HK-2 (cell line): ENCODE data around the gene PPARA.
"Not testable (repeated sequence)": the region's sequence is repeated elsewhere in the genome, so short reads cannot be mapped to it uniquely, and the experiment has no call there.

Source experiments
- DNase-seq: peaks from one replicate; pipeline ENCODE4 v3.0.0-alpha.2; 2018; ENCODE audit not compliant: unreplicated experiment

Gene PPARA

DNA sequence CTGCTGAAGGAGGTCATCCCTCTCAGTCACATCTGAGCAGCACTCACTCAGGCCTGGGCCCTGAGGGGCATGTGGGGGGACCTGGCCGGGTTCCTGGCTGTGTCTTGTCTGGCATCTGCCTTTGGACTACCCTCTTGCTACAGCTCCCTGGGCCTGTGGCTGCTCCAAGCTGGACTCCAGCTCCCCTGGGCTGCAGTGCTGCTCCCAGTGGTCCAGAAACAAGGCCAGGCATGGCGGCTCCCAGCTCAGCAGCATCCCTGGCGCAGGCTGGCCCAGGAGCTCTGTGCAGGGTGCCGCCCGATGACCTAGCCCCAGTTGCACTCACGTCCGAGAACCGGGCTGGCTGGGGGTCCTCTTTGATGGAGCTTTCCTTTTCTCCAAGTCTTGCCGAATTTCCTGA is 94.4 kb downstream of the PPARA start:
- no peak for DNase-seq

DNA sequence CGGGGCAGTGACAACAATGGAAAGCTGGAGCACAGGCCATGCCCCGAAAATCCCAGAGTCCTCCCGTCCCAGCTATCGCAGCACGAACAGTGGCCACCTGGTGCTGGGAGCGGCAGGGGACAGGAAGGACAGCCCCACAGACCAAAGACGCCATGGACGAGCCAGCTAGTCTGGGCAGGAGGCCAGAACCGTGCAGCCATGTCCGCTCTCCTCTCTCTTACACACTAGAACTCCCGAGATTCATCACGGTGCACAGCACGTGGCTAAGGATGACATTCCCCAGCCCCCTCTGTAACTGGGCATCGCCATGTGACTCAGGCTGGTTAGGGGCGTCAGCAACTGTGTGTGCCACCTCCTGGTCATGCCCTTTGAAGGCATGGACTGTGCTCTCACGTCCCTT is 95.2 kb downstream of the PPARA start:
- no peak for DNase-seq

DNA sequence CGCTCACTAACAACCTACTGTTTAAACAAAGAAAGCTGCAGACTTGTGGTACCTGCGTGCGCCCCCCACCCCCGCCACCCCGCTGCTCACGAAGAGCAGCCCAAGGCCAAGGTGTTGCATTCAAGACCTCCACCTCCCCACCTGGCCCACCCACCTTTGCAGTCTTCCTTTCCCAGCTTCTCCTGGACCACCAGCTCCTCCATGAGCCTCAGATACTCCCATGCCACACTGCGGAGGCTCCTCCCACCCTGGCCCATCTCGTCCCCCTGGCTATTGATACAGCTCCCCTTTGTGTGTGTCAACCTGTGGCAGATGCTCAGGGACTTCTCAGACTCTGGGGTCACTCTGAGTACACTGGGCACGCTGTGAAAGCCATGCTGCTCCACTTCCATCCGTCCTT is 95.9 kb downstream of the PPARA start:
- no peak for DNase-seq

DNA sequence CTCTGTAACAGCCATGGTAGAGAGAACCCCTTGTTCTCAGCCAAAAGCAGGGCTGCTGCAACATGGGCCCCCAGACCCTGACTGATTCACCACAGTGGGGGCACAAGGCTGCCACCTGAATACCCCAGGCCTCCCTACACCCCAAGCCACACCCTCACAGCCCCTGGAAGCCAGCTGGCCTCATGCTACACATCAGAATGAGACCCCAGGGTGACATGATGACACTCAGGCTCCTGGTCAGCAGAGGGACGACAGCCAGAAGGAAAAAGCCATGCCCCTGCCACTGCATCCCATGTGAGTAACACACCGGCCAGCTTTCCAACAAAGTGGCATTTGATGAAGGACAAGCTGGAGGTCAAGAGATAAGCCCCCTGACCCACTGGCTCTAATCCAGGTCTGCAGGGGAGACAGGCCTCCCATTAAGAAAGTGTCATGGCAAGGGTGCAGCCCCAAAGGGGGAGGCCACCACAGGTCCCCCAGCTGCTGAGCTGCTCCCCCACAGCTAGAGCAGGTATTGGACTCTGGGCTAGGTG is 97.2 kb downstream of the PPARA start:
- no peak for DNase-seq

DNA sequence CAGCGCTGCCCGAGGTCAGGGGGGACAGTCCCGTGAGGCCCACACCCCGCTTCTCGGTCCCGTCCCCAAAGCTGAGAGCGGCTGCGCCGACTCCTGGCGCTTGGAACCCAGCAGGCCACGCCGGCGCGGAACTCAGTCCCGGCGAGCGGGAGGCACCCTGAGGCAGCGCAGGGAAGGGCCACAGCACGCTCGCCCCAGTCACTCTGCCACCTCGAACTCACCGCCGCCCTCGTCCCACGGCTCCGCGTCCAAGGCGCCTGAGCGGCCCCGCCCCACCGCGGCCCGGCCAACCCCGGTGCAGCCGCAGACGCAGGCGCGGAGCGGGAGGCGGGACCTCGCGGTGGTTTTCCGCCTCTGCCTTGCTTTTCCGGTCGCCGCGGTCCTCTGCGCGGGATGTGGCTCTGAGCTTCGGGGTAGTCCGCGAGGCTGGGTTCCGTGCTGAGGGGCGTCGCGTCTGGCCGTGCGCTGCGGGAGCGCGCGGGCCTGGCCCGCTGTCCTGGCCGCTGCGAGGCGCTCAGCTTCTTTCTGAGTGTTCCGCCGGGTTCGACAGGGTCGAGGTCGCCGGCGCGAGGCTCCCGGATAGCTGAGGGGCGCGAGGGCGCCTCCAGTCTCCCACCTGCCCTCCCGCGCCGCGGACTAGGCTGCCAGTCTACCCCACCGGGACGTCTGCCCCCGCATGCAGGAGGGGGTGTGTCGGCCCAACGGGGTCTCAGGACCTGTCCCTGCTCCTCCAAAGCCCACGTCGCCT is 99.9 kb downstream of the PPARA start, which contains the start of gene CDPF1:
Gene CDPF1, minus strand, starts transcription at position 259 of the 748 bp plus-strand sequence. CDS start 2,009 bp downstream, outside the sequence.
- peak; percentile 89 for DNase-seq

DNA sequence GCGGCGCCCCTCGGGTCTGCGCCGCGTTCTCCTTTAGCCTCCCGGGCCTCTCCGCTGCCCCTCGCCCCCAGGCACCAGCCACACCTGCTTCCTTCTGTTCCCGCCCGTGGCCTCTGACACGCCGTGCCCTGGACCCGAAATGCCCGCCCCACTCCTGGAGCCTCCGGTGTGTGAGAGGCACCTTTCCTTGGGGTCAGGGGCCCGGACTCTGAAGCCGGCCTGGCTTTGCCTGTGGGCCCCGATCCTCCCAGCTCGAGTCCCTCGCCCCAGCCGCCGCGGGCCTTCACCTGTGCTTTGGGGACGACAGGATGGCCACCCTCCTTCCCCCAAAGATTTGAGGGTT is 100.4 kb downstream of the PPARA start:
- DNase-seq: no peak

DNA sequence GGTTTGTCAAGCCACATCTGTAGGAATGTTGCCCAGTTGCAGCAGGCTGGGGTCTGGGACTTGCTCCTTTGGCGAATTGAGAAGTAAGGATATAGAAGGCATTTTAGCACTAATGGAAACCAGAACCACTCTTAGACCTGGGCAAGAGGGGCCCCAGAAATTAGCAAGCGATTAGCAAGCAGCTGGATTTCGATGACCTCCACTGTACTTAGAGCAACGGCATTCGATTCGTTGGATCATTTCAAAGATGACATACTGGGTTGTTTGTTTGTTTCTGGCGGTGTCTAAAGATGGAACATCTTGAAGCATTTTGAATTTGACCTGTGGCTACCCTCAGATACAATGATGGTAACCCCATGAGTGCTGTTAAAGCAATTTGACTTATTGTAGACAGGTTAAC is 100.9 kb downstream of the PPARA start:
- DNase-seq: no peak

DNA sequence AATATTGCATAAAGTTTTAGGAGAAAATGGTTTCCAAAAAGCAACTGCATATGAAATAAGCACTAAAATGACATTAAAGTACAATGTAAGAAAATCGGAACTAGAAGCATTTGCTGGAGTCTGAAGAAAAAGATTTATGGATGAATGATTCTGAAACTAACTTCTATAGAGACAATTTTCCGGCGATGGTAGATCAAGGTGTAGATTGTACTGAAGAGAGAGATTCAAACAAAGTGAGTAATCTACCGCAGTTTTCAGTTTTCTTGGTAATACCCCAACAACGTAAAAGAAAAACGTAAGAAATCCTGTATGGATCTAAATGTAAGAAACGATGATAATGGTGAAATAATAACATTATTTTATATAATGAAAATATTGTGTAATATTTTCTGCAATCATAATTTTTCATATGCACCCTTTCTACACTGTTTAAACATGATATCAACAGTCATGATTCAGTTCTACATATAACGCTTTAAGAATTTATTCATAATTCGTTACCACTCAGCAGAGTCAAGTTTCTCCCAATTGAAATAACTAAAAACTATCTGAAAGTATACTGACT is 101.6 kb downstream of the PPARA start:
- DNase-seq: no peak

DNA sequence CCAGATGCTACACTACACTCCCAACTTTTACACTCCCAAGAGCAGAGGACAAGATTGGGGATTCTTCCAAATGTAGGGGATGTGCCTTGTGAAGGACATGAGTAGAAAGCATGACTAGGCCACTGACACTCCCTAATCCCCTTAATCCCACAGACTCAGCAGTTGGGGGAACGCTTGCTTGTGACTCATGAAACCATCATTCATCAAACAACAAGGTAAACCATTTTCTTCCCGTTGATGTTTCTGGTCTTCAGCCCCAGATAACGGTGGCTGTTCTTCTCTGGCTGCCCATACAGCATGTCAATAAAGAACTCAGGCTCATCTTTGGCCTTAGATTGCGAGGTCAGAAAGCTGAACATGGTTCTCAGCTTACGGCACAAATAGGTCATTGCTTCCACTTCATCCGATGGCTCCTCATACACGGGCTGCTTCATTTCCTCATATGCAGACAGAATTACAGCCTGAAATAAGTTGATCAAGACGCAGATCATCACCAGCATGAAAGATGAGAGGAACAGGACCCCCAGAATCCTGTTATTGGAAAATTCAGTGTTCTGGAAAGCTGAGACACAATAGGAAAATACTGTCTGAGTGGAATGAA is 106.1 kb downstream of the PPARA start:
- no peak for DNase-seq

DNA sequence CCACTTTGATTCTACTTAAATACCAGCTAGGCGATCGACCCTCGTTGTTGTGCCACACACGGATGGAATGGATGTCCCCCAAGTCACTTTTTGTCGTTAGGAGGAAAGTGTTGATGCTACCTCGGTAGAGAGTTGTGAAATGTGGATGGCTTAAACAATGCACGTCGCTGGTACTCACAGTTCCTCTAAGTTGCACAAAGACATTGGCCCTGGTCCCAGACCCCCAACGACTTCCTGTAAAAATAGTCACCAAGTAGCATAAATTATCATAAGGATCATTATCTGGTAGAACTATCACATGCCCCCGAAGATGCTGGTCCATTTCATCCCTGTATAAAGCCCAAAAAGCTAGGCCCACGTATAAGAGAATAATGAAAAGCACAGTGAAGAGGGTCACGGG is 109.0 kb downstream of the PPARA start:
- no peak for DNase-seq

DNA sequence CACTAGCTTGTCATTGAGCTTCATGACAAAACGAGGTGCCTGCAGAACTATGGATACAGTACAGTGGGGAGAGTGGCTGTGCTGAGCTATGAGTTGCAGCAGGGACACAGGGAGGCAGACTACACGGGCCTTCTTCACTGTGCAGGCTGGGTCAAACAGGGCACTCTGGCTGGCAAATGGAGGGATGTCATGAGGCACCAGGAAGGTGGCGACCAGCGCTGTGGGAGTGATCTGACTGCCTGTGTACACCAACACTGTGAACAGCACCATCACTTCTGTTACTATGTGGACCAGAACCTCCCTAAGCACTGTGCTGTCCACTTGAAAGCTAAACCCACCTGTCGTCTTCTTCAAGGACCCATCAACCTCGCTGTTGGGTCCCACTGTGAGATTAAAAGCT is 109.7 kb downstream of the PPARA start:
- DNase-seq: no peak

DNA sequence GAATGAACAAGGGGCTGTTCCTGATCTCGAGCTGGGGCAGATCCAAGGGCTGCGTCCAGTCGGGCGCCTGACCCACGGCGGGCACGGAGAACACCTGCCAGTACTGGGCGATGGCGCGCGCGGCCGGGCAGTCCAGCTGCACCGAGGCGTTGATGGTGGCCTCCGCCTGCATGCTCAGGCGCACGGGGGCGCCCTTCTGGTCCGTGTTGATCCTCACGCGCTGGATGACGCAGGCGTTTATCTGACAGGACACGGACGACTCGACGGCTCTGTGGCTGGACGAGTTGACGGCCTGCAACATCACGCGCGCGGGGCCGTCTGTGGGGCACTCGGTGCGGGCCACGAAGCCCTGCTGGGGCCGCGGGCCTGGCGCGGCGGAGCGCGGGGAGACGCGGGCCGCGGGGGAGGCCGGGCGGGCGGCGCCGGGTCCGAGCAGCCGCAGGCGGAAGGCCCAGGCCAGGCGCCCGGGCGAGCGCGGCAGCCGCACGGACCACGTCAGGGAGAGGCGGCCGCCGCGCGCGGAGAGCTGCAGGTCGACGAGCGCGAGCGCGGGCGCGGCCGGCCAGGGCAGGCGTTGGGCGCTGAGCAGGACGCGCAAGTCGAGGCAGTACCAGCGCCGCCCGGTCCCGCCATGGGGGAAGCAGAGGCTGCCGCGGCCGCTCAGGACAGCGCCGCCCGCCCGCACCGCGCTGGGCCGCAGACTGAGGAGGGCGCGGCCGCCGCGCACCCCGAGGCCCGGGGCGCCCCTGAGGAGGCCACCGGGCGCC is 112.3 kb downstream of the PPARA start:
- DNase-seq: no peak

DNA sequence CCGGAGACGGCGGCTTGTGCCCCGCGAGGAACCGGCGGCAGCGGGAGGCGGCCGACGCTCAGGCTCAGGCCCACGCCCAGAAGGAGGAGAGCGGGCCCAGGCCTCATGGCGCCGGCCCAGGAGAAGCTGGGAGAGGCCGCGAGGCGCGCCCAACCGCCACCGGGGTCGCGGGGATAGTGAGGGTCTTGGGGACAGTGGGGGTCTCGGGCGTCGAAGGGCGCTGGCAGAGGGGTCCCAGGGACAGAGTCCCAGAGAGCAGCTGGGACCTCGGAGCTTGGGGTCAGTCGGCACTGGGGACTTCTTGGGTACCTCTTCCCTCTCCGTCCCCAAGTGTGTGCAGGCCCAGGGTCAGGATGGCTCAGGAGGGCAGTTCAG is 112.9 kb downstream of the PPARA start, which contains the start of gene PKDREJ:
Gene PKDREJ, minus strand, starts transcription at position 128 of the 375 bp plus-strand sequence. Its CDS starts 21 bp downstream, at position 107.
- DNase-seq: no peak

DNA sequence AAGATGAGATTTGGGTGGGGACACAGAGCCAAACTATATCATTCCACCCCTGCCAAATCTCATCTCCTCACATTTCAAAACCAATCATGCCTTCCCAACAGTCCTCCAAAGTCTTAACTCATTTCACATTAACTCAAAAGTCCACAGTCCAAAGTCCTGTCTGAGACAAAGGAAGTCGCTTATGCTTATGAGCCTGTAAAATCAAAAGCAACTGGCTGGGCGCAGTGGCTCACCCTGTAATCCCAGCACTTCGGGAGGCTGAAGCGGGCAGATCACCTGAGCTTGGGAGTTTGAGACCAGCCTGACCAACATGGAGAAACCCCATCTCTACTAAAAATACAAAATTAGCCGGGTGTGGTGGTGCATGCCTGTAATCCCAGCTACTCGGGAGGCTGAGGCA is 114.2 kb downstream of the PPARA start:
- not testable (repeated sequence) for DNase-seq

DNA sequence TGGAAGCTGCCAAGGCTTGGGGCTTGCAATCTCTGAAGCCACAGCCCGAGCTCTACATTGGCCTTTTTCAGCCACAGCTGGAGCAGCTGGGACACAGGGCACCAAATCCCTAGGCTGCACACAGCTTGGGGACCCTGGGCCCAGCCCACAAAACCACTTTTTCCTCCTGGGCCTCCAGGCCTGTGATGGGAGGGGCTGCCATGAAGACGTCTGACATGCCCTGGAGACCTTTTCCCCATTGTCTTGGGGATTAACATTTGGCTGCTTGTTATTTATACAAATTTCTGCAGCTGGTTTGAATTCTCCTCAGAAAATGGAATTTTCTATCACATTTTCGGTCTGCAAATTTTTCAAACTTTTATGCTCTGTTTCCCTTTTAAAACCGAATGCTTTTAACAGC is 115.3 kb downstream of the PPARA start:
- not testable (repeated sequence) for DNase-seq

DNA sequence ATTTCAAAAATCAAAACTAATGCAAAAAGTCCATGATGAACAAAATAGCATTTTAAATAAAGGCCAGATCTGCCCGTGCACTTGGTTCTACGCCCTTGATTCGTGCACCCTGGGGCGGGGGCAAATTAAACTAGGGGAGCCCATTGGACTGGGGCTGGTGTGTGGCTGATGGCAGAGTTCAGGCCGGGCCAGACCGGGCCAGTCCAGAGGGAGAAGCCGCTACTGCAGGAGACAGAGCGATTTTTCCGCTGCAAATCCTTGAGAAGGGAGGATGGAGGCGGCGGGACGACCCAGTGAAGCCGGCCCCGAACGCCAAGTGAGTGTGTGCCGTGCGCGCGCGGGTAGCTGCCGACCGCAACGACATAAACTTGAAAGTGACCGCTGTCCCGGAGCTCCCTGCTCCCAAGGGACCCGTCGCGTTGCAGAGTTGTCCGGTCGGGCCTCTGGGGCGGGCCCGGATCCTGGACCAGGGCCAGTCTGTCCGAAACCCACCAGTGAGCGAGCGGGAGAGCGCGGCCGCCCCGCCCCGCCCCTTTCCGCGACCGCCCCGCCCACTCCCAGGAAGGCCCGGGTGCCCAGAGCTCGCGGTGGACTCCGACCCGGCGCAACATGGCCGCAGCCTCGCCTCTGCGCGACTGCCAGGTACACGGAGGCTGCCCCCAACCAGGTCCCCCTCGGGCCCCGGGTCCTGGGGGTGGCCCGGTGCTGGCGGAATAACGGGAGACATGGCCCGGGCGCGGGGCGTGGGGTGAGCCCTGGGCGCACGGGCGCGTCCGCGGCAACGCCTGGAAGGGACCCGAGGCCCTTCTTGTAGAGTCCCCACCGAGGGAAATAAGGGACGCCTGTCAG is 117.3 kb downstream of the PPARA start, which contains the start of gene TTC38:
Gene TTC38, plus strand, starts transcription at position 578 of the 849 bp plus-strand sequence. Its CDS starts 32 bp downstream, at position 610.
- DNase-seq: peak; percentile 85

DNA sequence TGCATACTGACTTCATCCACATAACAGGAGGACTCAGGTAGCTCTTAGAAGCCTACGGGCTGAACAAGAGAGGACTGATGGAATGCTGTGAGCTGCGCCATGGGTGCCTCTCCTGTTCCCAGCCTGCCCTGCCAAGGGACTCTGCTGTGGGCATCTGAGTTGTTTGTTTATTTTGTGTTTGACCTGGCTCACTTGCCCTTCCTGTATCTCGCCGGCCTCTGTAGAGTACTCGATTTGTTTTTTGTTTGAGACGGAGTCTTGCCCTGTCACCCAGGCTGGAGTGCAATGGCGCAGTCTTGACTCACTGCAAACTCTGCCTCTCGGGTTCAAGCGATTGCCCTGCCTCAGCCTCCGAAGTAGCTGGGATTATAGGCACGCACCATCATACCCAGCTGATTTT is 119.2 kb downstream of the PPARA start:
- no peak for DNase-seq

DNA sequence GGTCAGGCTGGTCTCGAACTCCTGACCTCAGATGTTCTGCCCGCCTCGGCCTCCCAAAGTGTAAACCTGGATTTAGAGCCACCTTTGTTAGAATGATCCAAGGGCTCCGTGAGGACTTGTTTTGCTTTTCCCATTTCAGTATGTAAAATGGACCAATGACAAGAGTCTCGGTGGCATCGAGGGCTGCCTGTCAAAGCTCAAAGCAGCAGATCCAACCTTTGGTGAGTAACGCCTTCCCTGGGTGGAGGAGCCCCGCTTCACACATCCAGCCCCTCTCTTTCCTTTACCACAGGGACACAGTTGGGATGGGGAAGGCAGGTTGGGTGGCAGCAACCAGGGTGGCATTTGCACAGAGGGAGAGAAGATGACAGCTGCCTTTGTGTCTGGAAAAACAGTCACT is 121.9 kb downstream of the PPARA start:
- no peak for DNase-seq

DNA sequence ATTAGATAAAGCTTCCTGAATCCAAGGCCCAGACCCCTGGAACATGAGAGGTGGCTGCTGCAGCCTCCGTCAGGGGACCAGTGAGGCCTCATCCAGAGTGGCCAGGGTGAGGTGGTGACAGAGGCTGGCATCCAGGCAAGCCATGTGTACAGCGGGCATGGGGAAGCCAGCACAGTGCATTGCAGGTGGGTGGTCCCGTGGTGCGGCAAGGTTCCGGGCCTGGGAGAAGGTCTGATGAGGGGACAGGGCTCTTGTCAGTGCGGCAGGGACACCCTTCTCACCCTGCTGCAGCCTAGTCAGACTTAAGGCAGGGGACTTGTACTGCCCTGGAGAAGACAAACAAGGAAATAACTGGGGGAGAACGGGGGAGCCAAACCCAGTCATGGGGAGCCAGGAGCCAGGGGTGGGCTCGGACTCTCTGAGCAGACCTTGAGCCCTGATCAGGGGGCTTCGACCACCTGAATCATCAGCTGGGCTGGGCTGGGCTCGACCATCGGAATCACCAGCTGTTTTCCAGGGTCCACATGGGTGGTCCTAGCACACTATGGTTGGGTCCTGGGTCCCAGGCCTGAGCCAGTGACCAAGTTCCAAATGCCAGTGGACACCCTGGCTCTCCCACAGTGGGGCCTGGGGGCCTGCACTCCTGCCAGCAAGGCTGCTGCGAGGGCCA is 122.6 kb downstream of the PPARA start:
- no peak for DNase-seq

DNA sequence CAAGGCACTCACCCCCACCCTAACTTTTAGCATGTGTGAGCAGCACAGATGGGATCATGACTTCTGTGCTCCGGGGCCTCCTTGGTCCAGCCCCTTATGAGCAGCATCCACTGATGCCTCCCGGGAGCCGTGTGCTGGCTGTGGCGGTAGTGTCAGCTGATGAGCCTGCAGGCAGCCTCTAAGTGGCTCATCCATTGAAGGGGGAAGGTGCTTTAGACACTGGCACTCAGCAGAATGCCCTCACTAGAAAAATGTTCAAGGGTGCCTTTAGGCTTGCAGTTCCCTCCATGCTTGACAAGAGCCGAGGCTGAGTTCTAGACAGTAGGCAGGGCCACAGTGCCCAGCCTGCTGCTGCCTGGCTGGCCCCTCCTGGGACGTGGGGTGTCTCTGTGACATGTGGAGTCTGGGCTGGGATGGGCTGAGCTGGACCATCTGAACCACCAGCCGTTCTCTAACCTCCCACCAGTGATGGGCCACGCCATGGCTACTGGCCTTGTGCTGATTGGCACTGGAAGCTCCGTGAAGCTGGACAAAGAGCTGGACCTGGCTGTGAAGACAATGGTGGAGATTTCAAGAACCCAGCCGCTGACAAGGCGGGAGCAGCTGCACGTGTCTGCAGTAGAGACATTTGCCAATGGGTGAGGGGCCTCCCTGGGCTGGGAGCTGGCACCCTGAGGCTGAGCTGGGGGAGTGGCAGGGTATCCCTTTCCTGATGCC is 123.3 kb downstream of the PPARA start:
- DNase-seq: no peak
